Activated T-helper 1 cell treated with anti-CD3 and anti-CD28 coated beads, Interleukin-12 subunit alpha, Interleukin-12 subunit beta, Interleukin-2, Interleukin-4 antibody, amounts not matched to agents 30 ng/mL and 10 ng/mL and 1 ng/mL, durations not matched to agents 14 hours and 24 hours and 36 hours (primary cell): ENCODE data around the gene SPPL3. TPM values are rescaled to one million over a fixed set of nuclear protein-coding genes. Genes with fewer than 3 reads are reported as not detected.

ENCODE experiments used
- DNase-seq: peaks from one replicate; pipeline ENCODE4 v3.0.0; 2021; ENCODE audit warnings: low spot score
- H3K27ac Mint-ChIP-seq: one replicate; pipeline ENCODE4 v1.8.0; 2021; ENCODE audit warnings: mild to moderate bottlenecking, mixed read lengths
- H3K27me3 Mint-ChIP-seq: one replicate; pipeline ENCODE4 v1.8.0; 2022; ENCODE audit warnings: mild to moderate bottlenecking, moderate library complexity, mixed read lengths; ENCODE audit not compliant: insufficient read depth
- H3K36me3 Mint-ChIP-seq: one replicate; pipeline ENCODE4 v1.8.0; 2021; ENCODE audit warnings: low read depth, mixed read lengths
- H3K4me1 Mint-ChIP-seq: one replicate; pipeline ENCODE4 v1.8.0; 2021; ENCODE audit warnings: low read depth, mixed read lengths
- H3K4me3 Mint-ChIP-seq: one replicate; pipeline ENCODE4 v1.8.0; 2021; ENCODE audit warnings: mild to moderate bottlenecking, moderate library complexity, mixed read lengths
- H3K9me3 Mint-ChIP-seq: one replicate; pipeline ENCODE4 v1.8.0; 2021; ENCODE audit warnings: mixed read lengths
- intact Hi-C: fragments of 100-400 bp; cut with micrococcal nuclease; formaldehyde crosslinking; loops from one replicate; pipeline ENCODE4 v1.15.1; 2024
- total RNA-seq: library from RNA; stranded (reverse); gene quantifications from 2 replicates; pipeline ENCODE4 v1.2.3, GENCODE V29; 2022

SPPL3 gene
- total RNA-seq, 1 donor from 2014 or later, result 27.3 TPM

GRCh38 chr12:120858306-120859088 is 45.7 kb downstream of the SPPL3 start:
- no peak overlapping the region for H3K4me3 Mint-ChIP-seq
- H3K36me3 Mint-ChIP-seq, result peaks cover 12% of the 10 kb centered on the region
- peaks cover 42% of the 10 kb centered on the region for H3K4me1 Mint-ChIP-seq
- intact Hi-C loops, result loop anchor here (5.0 to 10.0 kb wide), 3 partner anchors 44 to 214 kb away; partner anchors contain the start of genes CABP1 and SPPL3
- H3K27me3 Mint-ChIP-seq, result no peaks in the 10 kb centered on the region
- DNase-seq, result no peak
- H3K27ac Mint-ChIP-seq, result no peak overlapping the region
- peaks cover 8% of the 10 kb centered on the region for H3K9me3 Mint-ChIP-seq

- Mint-ChIP-seq H3K27ac (no peak overlapping the region), H3K27me3 (no peaks in the 10 kb centered on the region), H3K36me3 (peaks cover 12% of the 10 kb centered on the region), H3K9me3 (peaks cover 8% of the 10 kb centered on the region), H3K4me3 (no peak overlapping the region), H3K4me1 (peaks cover 48% of the 10 kb centered on the region)
- no peak for DNase-seq
- intact Hi-C loops, result loop anchor here (5.0 to 10.0 kb wide), 3 partner anchors 45 to 212 kb away; partner anchors contain the start of genes CABP1 and SPPL3
Measured at GRCh38 chr12:120856980-120857379, 47.2 kb downstream of the SPPL3 start.

GRCh38 chr12:120855823-120856588 is 48.2 kb downstream of the SPPL3 start:
- H3K4me1 Mint-ChIP-seq, result peaks cover 50% of the 10 kb centered on the region
- no peak for DNase-seq
- H3K36me3 Mint-ChIP-seq, result peaks cover 12% of the 10 kb centered on the region
- H3K4me3 Mint-ChIP-seq, result no peak overlapping the region
- intact Hi-C loops, result loop anchor here (5.0 to 10.0 kb wide), 3 partner anchors 46 to 211 kb away; partner anchors contain the start of genes CABP1 and SPPL3
- H3K9me3 Mint-ChIP-seq, result peaks cover 8% of the 10 kb centered on the region
- no peaks in the 10 kb centered on the region for H3K27me3 Mint-ChIP-seq
- H3K27ac Mint-ChIP-seq, result peak overlapping the region; percentile 40

- intact Hi-C loops, result loop anchor here (5.0 to 10.0 kb wide), 3 partner anchors 47 to 210 kb away; partner anchors contain the start of genes CABP1 and SPPL3
- H3K9me3 Mint-ChIP-seq, result peaks cover 8% of the 10 kb centered on the region
- H3K27ac Mint-ChIP-seq, result no peak overlapping the region
- H3K27me3 Mint-ChIP-seq, result no peaks in the 10 kb centered on the region
- peaks cover 62% of the 10 kb centered on the region for H3K4me1 Mint-ChIP-seq
- H3K36me3 Mint-ChIP-seq, result peaks cover 11% of the 10 kb centered on the region
- H3K4me3 Mint-ChIP-seq, result no peak overlapping the region
- no peak for DNase-seq
Measured at GRCh38 chr12:120854804-120855203, 49.4 kb downstream of the SPPL3 start.

- H3K9me3 Mint-ChIP-seq, result peaks cover 3% of the 10 kb centered on the region
- no peaks in the 10 kb centered on the region for H3K27me3 Mint-ChIP-seq
- H3K4me1 Mint-ChIP-seq, result peaks cover 61% of the 10 kb centered on the region
- H3K4me3 Mint-ChIP-seq, result no peak overlapping the region
- no peak overlapping the region for H3K27ac Mint-ChIP-seq
- intact Hi-C loops, result loop anchor here (10.0 kb wide), 2 partner anchors 112 to 208 kb away; partner anchors contain the start of gene CABP1
- peaks cover 3% of the 10 kb centered on the region for H3K36me3 Mint-ChIP-seq
- DNase-seq, result no peak
Measured at GRCh38 chr12:120853188-120853587, 51.0 kb downstream of the SPPL3 start.

GRCh38 chr12:120851944-120852343 is 52.2 kb downstream of the SPPL3 start:
- Mint-ChIP-seq H3K4me1 (peaks cover 55% of the 10 kb centered on the region), H3K27me3 (no peaks in the 10 kb centered on the region), H3K9me3 (no peaks in the 10 kb centered on the region), H3K27ac (no peak overlapping the region), H3K4me3 (no peak overlapping the region), H3K36me3 (no peaks in the 10 kb centered on the region)
- intact Hi-C loops, result loop anchor here (10.0 kb wide), 2 partner anchors 113 to 207 kb away; partner anchors contain the start of gene CABP1
- no peak for DNase-seq

DNA sequence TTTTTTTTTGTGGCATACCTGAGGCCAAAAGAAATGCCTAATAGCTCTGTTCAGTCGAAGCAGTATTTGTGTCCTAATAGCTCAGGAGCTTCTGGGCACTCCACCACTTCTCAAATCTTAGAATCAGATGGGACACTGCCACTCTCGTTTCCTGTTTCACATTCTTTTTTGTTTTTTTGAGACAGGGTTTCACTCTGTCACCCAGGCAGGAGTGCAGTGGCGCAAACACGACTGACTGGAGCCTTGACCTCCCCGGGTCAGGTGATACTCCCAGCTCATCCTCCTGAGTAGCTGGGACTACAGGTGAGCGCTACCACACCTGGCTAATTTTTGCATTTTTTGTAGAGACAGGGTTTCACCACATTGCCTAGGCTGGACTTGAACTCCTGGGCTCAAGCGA is 52.7 kb downstream of the SPPL3 start:
- no peaks in the 10 kb centered on the region for H3K27me3 Mint-ChIP-seq
- no peaks in the 10 kb centered on the region for H3K36me3 Mint-ChIP-seq
- H3K9me3 Mint-ChIP-seq, result no peaks in the 10 kb centered on the region
- DNase-seq, result no peak
- peaks cover 55% of the 10 kb centered on the region for H3K4me1 Mint-ChIP-seq
- intact Hi-C loops, result loop anchor here (10.0 kb wide), 2 partner anchors 113 to 207 kb away; partner anchors contain the start of gene CABP1
- no peak overlapping the region for H3K27ac Mint-ChIP-seq
- H3K4me3 Mint-ChIP-seq, result no peak overlapping the region

- Mint-ChIP-seq H3K9me3 (no peaks in the 10 kb centered on the region), H3K27ac (no peak overlapping the region), H3K4me3 (no peak overlapping the region), H3K27me3 (no peaks in the 10 kb centered on the region), H3K36me3 (no peaks in the 10 kb centered on the region), H3K4me1 (peaks cover 47% of the 10 kb centered on the region)
- no peak for DNase-seq
- intact Hi-C loops, result loop anchor here (10.0 kb wide), 3 partner anchors 115 to 1615 kb away; partner anchors contain the start of gene CABP1
Measured at GRCh38 chr12:120849765-120850164, 54.4 kb downstream of the SPPL3 start.

- Mint-ChIP-seq H3K4me3 (no peak overlapping the region), H3K27me3 (no peaks in the 10 kb centered on the region), H3K27ac (no peak overlapping the region), H3K9me3 (no peaks in the 10 kb centered on the region), H3K36me3 (no peaks in the 10 kb centered on the region), H3K4me1 (peaks cover 43% of the 10 kb centered on the region)
- intact Hi-C loops, result loop anchor here (10.0 kb wide), 1 partner anchor 1617 kb away; no protein-coding TSS in a partner anchor
- DNase-seq, result no peak
Measured at GRCh38 chr12:120847814-120848213, 56.3 kb downstream of the SPPL3 start.

- Mint-ChIP-seq H3K9me3 (no peaks in the 10 kb centered on the region), H3K4me1 (peaks cover 45% of the 10 kb centered on the region), H3K36me3 (no peaks in the 10 kb centered on the region), H3K27me3 (no peaks in the 10 kb centered on the region), H3K4me3 (no peak overlapping the region), H3K27ac (no peak overlapping the region)
- intact Hi-C loops, result loop anchor here (10.0 kb wide), 1 partner anchor 1617 kb away; no protein-coding TSS in a partner anchor
- no peak for DNase-seq
Measured at GRCh38 chr12:120847392-120847791, 56.8 kb downstream of the SPPL3 start.

DNA sequence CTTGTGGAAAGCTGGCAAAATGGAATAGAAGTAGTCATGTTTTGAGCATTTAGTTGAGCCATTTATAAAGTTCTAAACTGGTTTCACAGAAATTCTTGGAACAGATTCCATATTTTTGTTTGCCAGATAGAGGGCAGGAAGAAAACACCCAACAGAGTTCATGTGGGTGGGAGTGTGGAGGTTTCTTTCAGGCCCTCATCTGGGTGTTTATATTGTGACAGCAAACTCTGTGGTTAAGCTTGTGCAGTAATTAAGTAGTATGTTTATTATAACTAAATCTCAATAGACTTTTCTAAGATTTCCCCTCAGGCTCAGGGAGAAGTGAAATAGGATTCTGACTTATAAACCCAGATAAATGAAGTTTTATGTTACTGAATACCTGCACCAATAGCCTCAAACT is 57.4 kb downstream of the SPPL3 start:
- no peak for DNase-seq
- Mint-ChIP-seq H3K9me3 (no peaks in the 10 kb centered on the region), H3K36me3 (no peaks in the 10 kb centered on the region), H3K27ac (no peak overlapping the region), H3K4me1 (peaks cover 48% of the 10 kb centered on the region), H3K27me3 (no peaks in the 10 kb centered on the region), H3K4me3 (no peak overlapping the region)
- intact Hi-C loops, result loop anchor here (10.0 kb wide), 1 partner anchor 1618 kb away; no protein-coding TSS in a partner anchor

- Mint-ChIP-seq H3K36me3 (peaks cover 2% of the 10 kb centered on the region), H3K27me3 (no peaks in the 10 kb centered on the region), H3K9me3 (no peaks in the 10 kb centered on the region), H3K27ac (no peak overlapping the region), H3K4me3 (no peak overlapping the region), H3K4me1 (peaks cover 38% of the 10 kb centered on the region)
- intact Hi-C loops, result loop anchor here (10.0 kb wide), 1 partner anchor 1619 kb away; no protein-coding TSS in a partner anchor
- DNase-seq, result no peak
Measured at GRCh38 chr12:120845696-120846095, 58.5 kb downstream of the SPPL3 start.
